ENCODE data around the gene VKORC1L1. TPM values are rescaled to one million over a fixed set of nuclear protein-coding genes. Genes with fewer than 3 reads are reported as not detected.
A peak's percentile ranks its signal among the peaks of the same experiment; 100 is the strongest.

VKORC1L1 gene
- total and polyA plus RNA-seq, 9 of the 15 experiments (the other 6 are each of a cell fraction or from before 2014, with no cell fraction given): 6.8 to 36.5 (median 19.3) TPM

- 4% methylated on average over 50 of the region's 62 CpGs for WGBS (ENCODE audit: insufficient coverage, low coverage, missing lambda C conversion rate)
- ATAC-seq: peak; percentile 94
- Histone ChIP-seq H4K20me1 (replicated peaks; ENCODE audit: control insufficient read depth, insufficient read depth, low read length) (peaks cover 9% of the 10 kb centered on the region), H3K9me3 (replicated peaks; ENCODE audit: control insufficient read depth, insufficient read depth, low read depth, low read length) (no peaks in the 10 kb centered on the region), H3K27ac (ENCODE audit: extremely low read depth, low read depth, low read length) (peak within 1 kb of the TSS; percentile 85), H3K27me3 (ENCODE audit: control insufficient read depth in 2 of 2, insufficient read depth in 2 of 2, low read length in 2 of 2) (no peaks in the 10 kb centered on the region), H3K79me2 (ENCODE audit: control insufficient read depth, insufficient read depth, low read length) (peaks cover 34% of the 10 kb centered on the region), H3K4me2 (ENCODE audit: insufficient read depth, low read length) (peak within 1 kb of the TSS; percentile 83), H3K36me3 (ENCODE audit: control insufficient read depth, insufficient read depth, low read length) (peaks cover 28% of the 10 kb centered on the region; the same call in 2 of the 3 replicates), H3K9ac (ENCODE audit: insufficient read depth in 1 of 2, low read depth in 2 of 2, low read length in 2 of 2) (peak within 1 kb of the TSS; percentile 84 to 97), H3K9me1 (ENCODE audit: control insufficient read depth, insufficient read depth, low read length) (peaks cover 3% of the 10 kb centered on the region), H3K4me3 (peak within 1 kb of the TSS; percentile 86), H3K4me1 (replicated peaks in 1 of 2; ENCODE audit: control insufficient read depth in 2 of 2, insufficient read depth in 2 of 2, low read length in 2 of 2) (peaks cover 14 to 37% of the 10 kb centered on the region in 2 experiments), H2AFZ (ENCODE audit: low read depth, low read length) (peak within 1 kb of the TSS; percentile 99)
- DNase-seq (ENCODE audit: extremely low read depth in 1 of 4, low spot score in 3 of 4): peak; percentile 95 to 97 (median 96)
- intact Hi-C loops (cut with micrococcal nuclease) (no loop called here), in situ Hi-C loops (cut with MboI) (no loop called here)
- ChIA-PET POLR2A (interaction anchor here (0.5 to 1.2 kb wide), 4 partner anchors 229 to 948 kb away, joined by 3 to 4 read pairs (median 3); no protein-coding TSS in a partner anchor), CTCF (ENCODE audit: low intra/inter-chr PET ratio) (no interaction called here)
- FAIRE-seq: peak; percentile 79
- BruUV-seq (replicated peaks): no TSS peak
- TF ChIP-seq HBP1 (CRISPR knock-in tag; IDR thresholded peaks at IDR 0.05): no peak
- TF ChIP-seq ARHGAP35 (IDR thresholded peaks at IDR 0.05; ENCODE audit: partially characterized antibody): no peak
- TF ChIP-seq ADNP (tag; IDR thresholded peaks at IDR 0.05): 0 out of 2 replicates have a peak, but pooled peaks have one; percentile 61
- TF ChIP-seq ZNF316 (IDR thresholded peaks at IDR 0.05): no peak
- no peak for TF ChIP-seq COPS2 (conservative IDR thresholded peaks at IDR 0.05)
- TF ChIP-seq, protein P1, sequence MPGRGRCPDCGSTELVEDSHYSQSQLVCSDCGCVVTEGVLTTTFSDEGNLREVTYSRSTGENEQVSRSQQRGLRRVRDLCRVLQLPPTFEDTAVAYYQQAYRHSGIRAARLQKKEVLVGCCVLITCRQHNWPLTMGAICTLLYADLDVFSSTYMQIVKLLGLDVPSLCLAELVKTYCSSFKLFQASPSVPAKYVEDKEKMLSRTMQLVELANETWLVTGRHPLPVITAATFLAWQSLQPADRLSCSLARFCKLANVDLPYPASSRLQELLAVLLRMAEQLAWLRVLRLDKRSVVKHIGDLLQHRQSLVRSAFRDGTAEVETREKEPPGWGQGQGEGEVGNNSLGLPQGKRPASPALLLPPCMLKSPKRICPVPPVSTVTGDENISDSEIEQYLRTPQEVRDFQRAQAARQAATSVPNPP (IDR thresholded peaks at IDR 0.05; ENCODE audit: borderline replicate concordance, insufficient read depth, insufficient read length): no peak
- no peak for TF ChIP-seq SMAD1 (IDR thresholded peaks at IDR 0.05; ENCODE audit: low read depth, low read length, partially characterized antibody)
- no peak for TF ChIP-seq NCOA4 (IDR thresholded peaks at IDR 0.05; ENCODE audit: partially characterized antibody)
- TF ChIP-seq ZNF3 (CRISPR knock-in tag; IDR thresholded peaks at IDR 0.05): no peak
- no peak for TF ChIP-seq GTF2B (IDR thresholded peaks at IDR 0.05; ENCODE audit: extremely low read depth, insufficient read length)
- TF ChIP-seq, protein P2, sequence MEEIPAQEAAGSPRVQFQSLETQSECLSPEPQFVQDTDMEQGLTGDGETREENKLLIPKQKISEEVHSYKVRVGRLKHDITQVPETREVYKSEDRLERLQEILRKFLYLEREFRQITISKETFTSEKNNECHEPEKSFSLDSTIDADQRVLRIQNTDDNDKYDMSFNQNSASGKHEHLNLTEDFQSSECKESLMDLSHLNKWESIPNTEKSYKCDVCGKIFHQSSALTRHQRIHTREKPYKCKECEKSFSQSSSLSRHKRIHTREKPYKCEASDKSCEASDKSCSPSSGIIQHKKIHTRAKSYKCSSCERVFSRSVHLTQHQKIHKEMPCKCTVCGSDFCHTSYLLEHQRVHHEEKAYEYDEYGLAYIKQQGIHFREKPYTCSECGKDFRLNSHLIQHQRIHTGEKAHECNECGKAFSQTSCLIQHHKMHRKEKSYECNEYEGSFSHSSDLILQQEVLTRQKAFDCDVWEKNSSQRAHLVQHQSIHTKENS (CRISPR knock-in tag; IDR thresholded peaks at IDR 0.05): no peak
- no peak for TF ChIP-seq DACH1 (IDR thresholded peaks at IDR 0.05; ENCODE audit: partially characterized antibody)
- no peak for TF ChIP-seq CCAR2 (IDR thresholded peaks at IDR 0.05; ENCODE audit: low read depth, low read length)
Observed at GRCh38 chr7:65981965-65982792, 109.3 kb downstream of the VKORC1L1 start, which contains the start of gene GUSB. TSS of gene GUSB (minus strand) at chr7:65982213. CDS start at chr7:65982183, 30 bp downstream.
